Measurements from ENCODE around the gene CDH16.

Gene CDH16

GRCh38 chr16:66894055-66894454, 24.6 kb downstream of the CDH16 start:
- TF ChIP-seq, protein P1, sequence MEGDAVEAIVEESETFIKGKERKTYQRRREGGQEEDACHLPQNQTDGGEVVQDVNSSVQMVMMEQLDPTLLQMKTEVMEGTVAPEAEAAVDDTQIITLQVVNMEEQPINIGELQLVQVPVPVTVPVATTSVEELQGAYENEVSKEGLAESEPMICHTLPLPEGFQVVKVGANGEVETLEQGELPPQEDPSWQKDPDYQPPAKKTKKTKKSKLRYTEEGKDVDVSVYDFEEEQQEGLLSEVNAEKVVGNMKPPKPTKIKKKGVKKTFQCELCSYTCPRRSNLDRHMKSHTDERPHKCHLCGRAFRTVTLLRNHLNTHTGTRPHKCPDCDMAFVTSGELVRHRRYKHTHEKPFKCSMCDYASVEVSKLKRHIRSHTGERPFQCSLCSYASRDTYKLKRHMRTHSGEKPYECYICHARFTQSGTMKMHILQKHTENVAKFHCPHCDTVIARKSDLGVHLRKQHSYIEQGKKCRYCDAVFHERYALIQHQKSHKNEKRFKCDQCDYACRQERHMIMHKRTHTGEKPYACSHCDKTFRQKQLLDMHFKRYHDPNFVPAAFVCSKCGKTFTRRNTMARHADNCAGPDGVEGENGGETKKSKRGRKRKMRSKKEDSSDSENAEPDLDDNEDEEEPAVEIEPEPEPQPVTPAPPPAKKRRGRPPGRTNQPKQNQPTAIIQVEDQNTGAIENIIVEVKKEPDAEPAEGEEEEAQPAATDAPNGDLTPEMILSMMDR (IDR thresholded peaks at IDR 0.05; ENCODE audit: borderline replicate concordance, control extremely low read depth, extremely low read depth, insufficient read depth, missing control alignments), result no peak
- in situ Hi-C loops (cut with MboI; ENCODE audit: low sequenced_read_pairs, unreplicated experiment), result no loop called here
- DNase-seq (ENCODE audit: low spot score), result no peak

DNA sequence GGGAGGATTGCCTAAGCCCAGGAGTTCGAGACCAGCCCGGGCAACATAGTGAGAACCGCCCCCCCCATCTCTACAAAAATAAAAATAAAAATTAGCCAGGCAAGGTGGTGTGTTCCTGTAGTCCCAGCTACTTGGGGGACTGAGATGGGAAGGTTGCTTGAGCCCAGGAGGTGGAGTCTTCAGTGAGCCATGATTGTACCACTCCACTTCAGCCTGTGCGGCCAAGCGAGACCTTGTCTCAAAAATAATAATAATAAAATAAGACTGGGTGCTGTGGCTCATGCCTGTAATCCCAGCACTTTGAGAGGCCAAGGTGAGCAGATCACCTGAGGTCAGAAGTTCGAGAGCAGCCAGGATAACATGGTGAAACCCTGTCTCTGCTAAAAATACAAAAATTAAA, 26.9 kb downstream of the CDH16 start:
- in situ Hi-C loops (cut with MboI; ENCODE audit: low sequenced_read_pairs, unreplicated experiment), result no loop called here
- TF ChIP-seq, protein P1 (IDR thresholded peaks at IDR 0.05; ENCODE audit: borderline replicate concordance, control extremely low read depth, extremely low read depth, insufficient read depth, missing control alignments), result no peak
- DNase-seq (ENCODE audit: low spot score), result no peak

GRCh38 chr16:66891360-66891759, 27.3 kb downstream of the CDH16 start:
- no peak for DNase-seq (ENCODE audit: low spot score)
- in situ Hi-C loops (cut with MboI; ENCODE audit: low sequenced_read_pairs, unreplicated experiment), result no loop called here
- TF ChIP-seq, protein P1 (IDR thresholded peaks at IDR 0.05; ENCODE audit: borderline replicate concordance, control extremely low read depth, extremely low read depth, insufficient read depth, missing control alignments), result no peak

GRCh38 chr16:66890799-66891198, 27.9 kb downstream of the CDH16 start:
- TF ChIP-seq, protein P1 (IDR thresholded peaks at IDR 0.05; ENCODE audit: borderline replicate concordance, control extremely low read depth, extremely low read depth, insufficient read depth, missing control alignments), result no peak
- no peak for DNase-seq (ENCODE audit: low spot score)
- in situ Hi-C loops (cut with MboI; ENCODE audit: low sequenced_read_pairs, unreplicated experiment), result no loop called here

DNA sequence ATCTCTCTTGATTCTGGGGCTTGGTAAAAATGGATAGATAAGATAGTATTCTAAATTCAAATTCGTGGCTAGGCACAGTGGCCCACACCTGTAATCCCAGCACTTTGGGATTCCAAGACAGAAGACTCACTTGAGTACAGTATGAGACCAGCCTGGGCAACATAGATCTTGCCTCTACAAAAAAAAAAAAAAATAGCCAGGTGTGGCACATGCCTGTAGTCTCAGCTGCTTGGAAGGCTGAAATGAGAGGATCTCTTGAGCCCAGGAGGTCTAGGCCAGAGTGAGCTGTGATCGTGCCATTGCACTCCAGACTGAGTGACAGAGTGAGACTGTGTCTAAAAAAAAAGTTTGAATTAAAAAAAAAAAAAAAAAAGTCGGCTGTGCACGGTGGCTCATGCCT, 29.1 kb downstream of the CDH16 start:
- in situ Hi-C loops (cut with MboI; ENCODE audit: low sequenced_read_pairs, unreplicated experiment), result no loop called here
- TF ChIP-seq, protein P1 (IDR thresholded peaks at IDR 0.05; ENCODE audit: borderline replicate concordance, control extremely low read depth, extremely low read depth, insufficient read depth, missing control alignments), result no peak
- DNase-seq (ENCODE audit: low spot score), result no peak

- DNase-seq (ENCODE audit: low spot score), result no peak
- in situ Hi-C loops (cut with MboI; ENCODE audit: low sequenced_read_pairs, unreplicated experiment), result no loop called here
- TF ChIP-seq, protein P1 (IDR thresholded peaks at IDR 0.05; ENCODE audit: borderline replicate concordance, control extremely low read depth, extremely low read depth, insufficient read depth, missing control alignments), result no peak
Observed at GRCh38 chr16:66888647-66889615, 29.8 kb downstream of the CDH16 start.

Data from GM13976 (cell line).